Measurements from ENCODE around the gene DOCK10. TPM values are rescaled to one million over a fixed set of nuclear protein-coding genes. Genes with fewer than 3 reads are reported as not detected.
A peak's percentile ranks its signal among the peaks of the same experiment; 100 is the strongest.

The DOCK10 gene
- total and polyA plus RNA-seq, 2 donors (not counting 3 experiments of a cell fraction or from before 2014, with no cell fraction given): 5.8 to 23.0 TPM

- H3K4me1 ChIP-seq (ENCODE audit: control insufficient read depth, extremely low read depth, insufficient read depth, low read length): peaks cover 28% of the 10 kb centered on the region
- DNase-seq (ENCODE audit: low read depth, low spot score) (peak; percentile 82), FAIRE-seq (peak; percentile 82)
- peak overlapping the region; percentile 15 for H2AFZ ChIP-seq (ENCODE audit: low read depth, low read length)
- POLR2A ChIA-PET: no interaction called here
- dilution Hi-C loops (cut with MboI; ENCODE audit: extremely low pct_ligation_motif_present, low sequenced_read_pairs) (no loop called here), intact Hi-C loops (cut with micrococcal nuclease) (loop anchor here (1.0 to 2.0 kb wide), 4 partner anchors 45 to 120 kb away; no protein-coding TSS in a partner anchor)
- peak overlapping the region; percentile 41 for H3K9ac ChIP-seq (replicated peaks; ENCODE audit: extremely low read depth, insufficient read depth, low read length)
- H3K9me1 ChIP-seq (replicated peaks; ENCODE audit: control insufficient read depth, extremely low read depth, insufficient read depth, low read length): no peaks in the 10 kb centered on the region
- H3K9me3 ChIP-seq (replicated peaks; ENCODE audit: control insufficient read depth, insufficient read depth, low read length): no peaks in the 10 kb centered on the region
- H3K27ac ChIP-seq (ENCODE audit: insufficient read depth, low read depth, low read length): peak overlapping the region; percentile 81
- peaks cover 2% of the 10 kb centered on the region for H3K79me2 ChIP-seq (ENCODE audit: control insufficient read depth, insufficient read depth, low read length)
- TSS peak; percentile 45 for BruUV-seq (replicated peaks)
- no peak overlapping the region for H3K4me3 ChIP-seq (replicated peaks in 1 of 3; ENCODE audit: insufficient read depth in 1 of 3, low read depth in 1 of 3, low read length in 3 of 3)
- CTCF ChIA-PET: interaction anchor here (1.0 to 2.8 kb wide), 7 partner anchors 9 to 83 kb away, joined by 3 to 11 read pairs (median 4); no protein-coding TSS in a partner anchor
- H3K27me3 ChIP-seq (ENCODE audit: control insufficient read depth in 2 of 2, insufficient read depth in 2 of 2, low read length in 2 of 2): no peaks in the 10 kb centered on the region
- no peak for TF ChIP-seq MYC (IDR thresholded peaks at IDR 0.05; ENCODE audit: low read depth, low read length)
- TF ChIP-seq POLR2AphosphoS5 (IDR thresholded peaks at IDR 0.05; ENCODE audit: insufficient read depth, low read depth, low read length): no peak
- TF ChIP-seq GATA2 (IDR thresholded peaks at IDR 0.05; ENCODE audit: insufficient read depth, insufficient read length, low read depth, low read length): no peak
- peak; percentile 20 for TF ChIP-seq JUN (IDR thresholded peaks at IDR 0.05; ENCODE audit: borderline replicate concordance, insufficient read depth, insufficient read length, low read depth)
- peak; percentile 85 for TF ChIP-seq FOS (IDR thresholded peaks at IDR 0.05; ENCODE audit: borderline replicate concordance, insufficient read depth, low read length)
- no peak for TF ChIP-seq POLR2A (IDR thresholded peaks at IDR 0.05; ENCODE audit: low read depth, low read length)
- peaks cover 0 to 3% of the 10 kb centered on the region in 2 experiments for H3K36me3 ChIP-seq (ENCODE audit: control insufficient read depth in 2 of 2, extremely low read depth in 1 of 2, insufficient read depth in 2 of 2, low read length in 2 of 2)
- peak overlapping the region; percentile 69 for H3K4me2 ChIP-seq (ENCODE audit: insufficient read depth, low read length)
- H4K20me1 ChIP-seq (replicated peaks; ENCODE audit: control insufficient read depth, extremely low read depth, insufficient read depth, low read length): no peaks in the 10 kb centered on the region
Observed at GRCh38 chr2:224882291-224883171, 159.7 kb downstream of the DOCK10 start.

- ChIA-PET CTCF (interaction anchor here (1.1 kb wide), 1 partner anchor 13 kb away, joined by 4 read pairs; no protein-coding TSS in a partner anchor), POLR2A (no interaction called here)
- Histone ChIP-seq H3K4me3 (replicated peaks in 1 of 3; ENCODE audit: insufficient read depth in 1 of 3, low read depth in 1 of 3, low read length in 3 of 3) (no peak overlapping the region), H3K4me1 (ENCODE audit: control insufficient read depth, extremely low read depth, insufficient read depth, low read length) (peaks cover 28% of the 10 kb centered on the region), H2AFZ (ENCODE audit: low read depth, low read length) (no peak overlapping the region), H3K27me3 (ENCODE audit: control insufficient read depth in 2 of 2, insufficient read depth in 2 of 2, low read length in 2 of 2) (no peaks in the 10 kb centered on the region), H3K79me2 (ENCODE audit: control insufficient read depth, insufficient read depth, low read length) (no peaks in the 10 kb centered on the region), H3K36me3 (ENCODE audit: control insufficient read depth in 2 of 2, extremely low read depth in 1 of 2, insufficient read depth in 2 of 2, low read length in 2 of 2) (peaks cover 0 to 3% of the 10 kb centered on the region in 2 experiments), H3K4me2 (ENCODE audit: insufficient read depth, low read length) (peak overlapping the region; percentile 69), H3K9me3 (replicated peaks; ENCODE audit: control insufficient read depth, insufficient read depth, low read length) (no peaks in the 10 kb centered on the region), H3K27ac (ENCODE audit: insufficient read depth, low read depth, low read length) (peak overlapping the region; percentile 81), H4K20me1 (replicated peaks; ENCODE audit: control insufficient read depth, extremely low read depth, insufficient read depth, low read length) (no peaks in the 10 kb centered on the region), H3K9ac (replicated peaks; ENCODE audit: extremely low read depth, insufficient read depth, low read length) (no peak overlapping the region), H3K9me1 (replicated peaks; ENCODE audit: control insufficient read depth, extremely low read depth, insufficient read depth, low read length) (no peaks in the 10 kb centered on the region)
- dilution Hi-C loops (cut with MboI; ENCODE audit: extremely low pct_ligation_motif_present, low sequenced_read_pairs) (no loop called here), intact Hi-C loops (cut with micrococcal nuclease) (loop anchor here (1.0 to 2.0 kb wide), 4 partner anchors 45 to 121 kb away; no protein-coding TSS in a partner anchor)
- DNase-seq (ENCODE audit: low read depth, low spot score) (no peak), FAIRE-seq (no peak)
- TF ChIP-seq CTCF (IDR thresholded peaks at IDR 0.05; ENCODE audit: extremely low read depth in 1 of 2, insufficient read depth in 1 of 2, low read depth in 1 of 2, low read length in 2 of 2) (no peak), EZH2 (IDR thresholded peaks at IDR 0.05; ENCODE audit: borderline replicate concordance, low read depth, low read length, severe bottlenecking) (no peak), FOS (IDR thresholded peaks at IDR 0.05; ENCODE audit: borderline replicate concordance, insufficient read depth, low read length) (no peak), MAX (IDR thresholded peaks at IDR 0.05; ENCODE audit: insufficient read depth, insufficient read length) (no peak), POLR2AphosphoS5 (IDR thresholded peaks at IDR 0.05; ENCODE audit: insufficient read depth, low read depth, low read length) (no peak), JUN (IDR thresholded peaks at IDR 0.05; ENCODE audit: borderline replicate concordance, insufficient read depth, insufficient read length, low read depth) (no peak), GATA2 (IDR thresholded peaks at IDR 0.05; ENCODE audit: insufficient read depth, insufficient read length, low read depth, low read length) (no peak), MYC (IDR thresholded peaks at IDR 0.05; ENCODE audit: low read depth, low read length) (no peak), POLR2A (IDR thresholded peaks at IDR 0.05; ENCODE audit: low read depth, low read length) (no peak)
- BruUV-seq (replicated peaks): no TSS peak
Observed at GRCh38 chr2:224881846-224882245, 160.4 kb downstream of the DOCK10 start.
